ENCODE results near the gene JDP2. TPM values are rescaled to one million over a fixed set of nuclear protein-coding genes. Genes with fewer than 3 reads are reported as not detected.

The JDP2 gene
- total RNA-seq, 2 experiments from 2014 or later = 2.1 TPM

DNA sequence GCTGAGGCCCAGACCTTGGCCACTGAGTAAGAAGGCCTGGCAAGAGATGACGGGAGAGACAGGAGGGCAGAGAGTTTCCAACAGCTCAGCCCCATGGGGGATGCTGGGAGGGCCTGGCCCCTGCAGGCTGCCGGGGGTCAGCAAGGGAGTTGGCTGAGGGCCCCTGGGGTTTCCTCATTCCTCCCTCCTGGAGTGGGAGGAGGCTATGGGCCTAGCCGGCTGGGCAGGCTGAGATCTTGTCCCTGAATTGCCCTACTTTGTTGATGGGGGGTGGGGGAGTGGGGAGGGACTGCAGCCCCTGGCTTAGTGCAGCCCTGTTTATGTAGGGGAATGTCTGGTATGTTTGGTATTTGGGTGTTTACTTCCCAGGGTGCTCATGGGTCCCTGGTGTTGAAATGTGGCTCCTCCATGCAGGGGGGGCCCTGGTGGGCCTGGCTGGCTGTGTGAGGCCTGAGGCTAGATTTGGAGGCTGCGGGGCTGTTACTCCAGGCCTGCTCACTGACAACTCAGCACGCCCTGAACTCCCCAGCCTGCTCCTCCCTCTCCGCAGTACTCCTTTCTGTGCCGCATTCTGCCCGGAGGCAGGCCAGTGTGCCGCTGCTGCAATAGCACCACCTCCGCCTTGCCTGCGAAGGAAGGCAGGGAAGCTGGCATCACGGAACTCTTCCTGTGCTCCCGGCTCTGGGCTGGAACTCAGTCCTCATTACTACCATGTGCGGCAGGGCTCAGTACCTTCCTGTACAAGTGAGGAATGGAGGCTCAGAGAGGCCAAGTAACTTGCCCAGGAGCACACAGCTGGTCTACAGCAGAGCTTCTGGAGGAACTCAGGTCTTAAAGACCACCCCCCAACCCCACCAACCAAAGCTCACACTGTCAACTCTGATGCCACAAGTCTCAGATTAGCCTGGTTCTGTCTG, 25.3 kb downstream of the JDP2 start:
- no peak overlapping the region for H3K4me3 Mint-ChIP-seq
- no peak for DNase-seq
- peaks cover 3% of the 10 kb centered on the region for H3K4me1 Mint-ChIP-seq
- H3K36me3 Mint-ChIP-seq = no peaks in the 10 kb centered on the region
- no peaks in the 10 kb centered on the region for H3K9me3 Mint-ChIP-seq
- H3K27ac Mint-ChIP-seq = no peak overlapping the region
- H3K27me3 Mint-ChIP-seq = no peaks in the 10 kb centered on the region

DNA sequence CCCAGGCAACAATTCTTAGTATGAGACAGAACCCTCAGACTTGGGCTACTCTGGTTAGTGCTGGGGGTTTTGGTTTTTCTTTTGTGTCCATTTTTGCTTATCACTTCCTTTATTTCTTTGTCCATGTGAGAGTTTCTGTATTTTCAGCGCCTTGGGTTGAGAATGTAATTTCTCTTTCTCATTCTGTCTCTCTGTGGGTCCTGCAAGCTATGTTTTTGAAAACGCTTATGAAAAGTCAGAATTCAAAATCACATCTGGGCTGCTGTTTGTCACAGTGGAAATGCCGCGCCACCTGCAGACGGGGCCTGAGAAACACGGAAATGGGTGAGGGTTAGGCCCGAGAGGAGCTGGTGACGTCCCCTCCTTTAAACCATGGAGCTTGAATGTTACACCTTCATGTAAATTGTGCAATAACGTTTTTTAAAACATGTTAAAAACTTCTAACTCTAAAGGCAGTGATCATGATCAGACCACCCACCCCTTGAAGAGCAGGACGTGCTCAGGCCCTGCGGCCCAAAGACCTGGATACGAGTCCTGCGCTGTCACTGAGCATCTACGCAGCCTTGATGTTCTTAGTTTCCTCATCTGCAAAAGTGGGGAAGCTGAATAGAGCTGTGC, 26.1 kb downstream of the JDP2 start:
- DNase-seq = no peak
- Mint-ChIP-seq H3K36me3 (no peaks in the 10 kb centered on the region), H3K9me3 (no peaks in the 10 kb centered on the region), H3K4me1 (peaks cover 4% of the 10 kb centered on the region), H3K27ac (no peak overlapping the region), H3K4me3 (no peak overlapping the region), H3K27me3 (no peaks in the 10 kb centered on the region)

DNA sequence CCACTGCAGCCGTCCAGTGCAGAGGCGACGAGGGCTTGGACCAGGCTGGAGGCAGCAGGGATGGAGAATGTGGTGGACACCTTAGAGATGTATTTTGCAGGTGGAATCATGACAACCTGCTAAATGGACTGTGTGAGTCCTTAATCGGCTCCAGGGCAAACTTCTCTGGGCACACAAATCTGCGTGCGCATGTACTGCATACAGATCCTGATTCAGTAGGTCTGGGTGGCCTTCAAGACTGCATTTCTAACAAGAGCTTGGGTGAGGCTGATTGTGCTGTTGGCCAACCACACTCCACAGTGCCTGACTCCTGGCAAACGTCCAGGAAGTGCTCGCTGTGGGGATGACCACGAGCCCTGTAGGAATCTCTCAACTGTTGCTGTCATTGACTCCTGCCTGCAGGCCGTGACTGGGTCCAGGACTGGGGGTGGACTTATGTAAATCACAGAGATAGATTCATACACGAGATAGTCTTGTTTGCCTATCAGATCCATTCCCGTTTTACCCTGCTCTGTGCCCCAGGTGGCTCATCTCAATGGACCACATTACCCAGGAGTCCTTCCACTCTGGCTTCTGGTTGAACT, 27.2 kb downstream of the JDP2 start:
- DNase-seq = no peak
- Mint-ChIP-seq H3K4me3 (no peak overlapping the region), H3K9me3 (no peaks in the 10 kb centered on the region), H3K27me3 (no peaks in the 10 kb centered on the region), H3K36me3 (no peaks in the 10 kb centered on the region), H3K4me1 (peaks cover 5% of the 10 kb centered on the region), H3K27ac (no peak overlapping the region)

DNA sequence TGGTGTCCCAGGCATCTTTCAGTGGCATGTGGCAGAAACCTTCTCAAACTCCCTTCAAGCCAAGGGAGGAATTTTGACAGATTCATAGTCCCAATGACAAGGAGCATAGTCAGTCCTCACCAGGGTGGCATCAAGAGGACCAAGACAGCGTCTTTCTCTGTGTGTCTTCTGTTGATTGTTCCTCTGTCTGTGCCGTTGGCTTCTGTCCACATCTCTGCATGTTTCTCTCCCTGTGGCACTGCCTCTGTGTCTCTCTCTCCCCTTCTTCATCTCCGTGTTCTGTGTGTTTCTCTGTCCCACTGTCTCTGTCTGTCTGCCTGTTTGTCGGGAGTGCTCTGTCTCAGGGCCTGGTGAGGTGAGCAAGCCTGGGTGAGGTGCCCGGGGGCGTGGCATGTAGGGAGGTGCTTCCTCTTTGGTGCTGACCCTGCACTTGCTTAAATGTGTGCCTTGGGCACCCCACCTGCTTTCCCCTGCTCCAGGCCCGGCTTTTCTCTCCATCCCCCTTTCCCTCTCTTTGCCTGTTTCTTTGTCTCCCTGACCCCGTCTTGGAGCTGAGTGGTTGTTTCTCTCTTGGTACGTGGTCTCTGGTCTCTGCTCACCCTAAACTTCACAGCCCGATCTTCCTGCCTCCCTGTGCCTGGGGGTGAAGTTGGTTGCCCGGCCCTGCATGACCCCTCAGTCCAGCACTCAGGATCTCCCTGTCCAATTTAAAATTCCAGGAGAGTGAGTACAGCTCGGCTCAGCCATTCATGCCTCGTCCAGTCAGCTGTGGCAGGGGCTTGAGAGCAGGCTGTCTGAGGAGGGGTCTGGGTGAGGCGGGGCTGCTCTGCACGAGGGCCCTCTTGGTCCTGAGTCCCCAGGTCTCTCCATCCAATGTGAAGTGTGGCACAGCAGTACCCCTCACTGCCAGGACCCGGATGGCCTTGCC, 28.5 kb downstream of the JDP2 start:
- no peaks in the 10 kb centered on the region for H3K36me3 Mint-ChIP-seq
- no peak for DNase-seq
- no peak overlapping the region for H3K4me3 Mint-ChIP-seq
- H3K27ac Mint-ChIP-seq = no peak overlapping the region
- no peaks in the 10 kb centered on the region for H3K9me3 Mint-ChIP-seq
- H3K4me1 Mint-ChIP-seq = peaks cover 5% of the 10 kb centered on the region
- H3K27me3 Mint-ChIP-seq = no peaks in the 10 kb centered on the region

DNA sequence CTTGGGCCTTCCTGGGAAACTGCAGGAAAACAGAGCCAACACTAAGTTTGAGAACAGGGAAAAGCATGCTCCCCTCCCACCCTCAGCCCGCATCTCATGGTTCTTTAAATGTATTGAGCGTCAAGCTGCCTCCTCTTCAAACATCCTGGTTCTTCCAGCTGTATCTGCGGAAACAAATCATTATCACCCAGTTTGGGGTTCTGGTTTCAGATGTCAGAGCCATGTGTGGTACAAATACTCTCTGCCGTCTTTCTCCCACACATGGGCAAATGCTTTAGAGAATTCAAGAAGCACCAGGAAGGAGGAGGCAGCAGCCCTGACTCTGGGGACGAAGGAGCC, 29.1 kb downstream of the JDP2 start:
- Mint-ChIP-seq H3K4me3 (no peak overlapping the region), H3K4me1 (peaks cover 5% of the 10 kb centered on the region), H3K9me3 (no peaks in the 10 kb centered on the region), H3K36me3 (no peaks in the 10 kb centered on the region), H3K27ac (no peak overlapping the region), H3K27me3 (no peaks in the 10 kb centered on the region)
- DNase-seq = no peak

DNA sequence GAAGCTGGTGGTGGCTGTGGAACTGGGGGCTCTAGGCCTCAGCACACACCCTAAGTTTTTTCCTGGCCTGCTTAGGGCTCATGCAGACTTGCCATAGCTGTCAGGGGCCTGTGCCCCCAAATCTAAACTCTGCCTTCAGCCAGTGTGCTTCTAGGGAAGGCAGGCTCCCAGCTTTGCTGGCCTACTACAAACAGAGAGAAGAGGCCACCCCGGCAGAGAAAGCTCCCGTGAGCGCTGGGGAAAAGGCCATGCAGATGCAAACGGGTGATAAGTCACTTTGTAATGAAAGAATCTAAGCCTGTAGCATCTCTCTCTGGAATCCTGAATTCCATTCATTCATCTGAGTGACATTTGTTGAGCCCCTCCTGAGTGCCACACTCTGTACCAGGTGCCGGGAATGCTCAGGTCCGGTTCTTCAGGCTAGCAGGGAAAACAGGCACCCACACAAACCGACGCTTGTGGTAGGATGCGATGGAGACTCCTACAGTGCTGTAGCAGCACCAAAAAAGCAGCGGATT, 29.9 kb downstream of the JDP2 start:
- no peaks in the 10 kb centered on the region for H3K9me3 Mint-ChIP-seq
- H3K4me3 Mint-ChIP-seq = no peak overlapping the region
- peaks cover 5% of the 10 kb centered on the region for H3K4me1 Mint-ChIP-seq
- no peak overlapping the region for H3K27ac Mint-ChIP-seq
- no peak for DNase-seq
- H3K27me3 Mint-ChIP-seq = no peaks in the 10 kb centered on the region
- H3K36me3 Mint-ChIP-seq = no peaks in the 10 kb centered on the region

DNA sequence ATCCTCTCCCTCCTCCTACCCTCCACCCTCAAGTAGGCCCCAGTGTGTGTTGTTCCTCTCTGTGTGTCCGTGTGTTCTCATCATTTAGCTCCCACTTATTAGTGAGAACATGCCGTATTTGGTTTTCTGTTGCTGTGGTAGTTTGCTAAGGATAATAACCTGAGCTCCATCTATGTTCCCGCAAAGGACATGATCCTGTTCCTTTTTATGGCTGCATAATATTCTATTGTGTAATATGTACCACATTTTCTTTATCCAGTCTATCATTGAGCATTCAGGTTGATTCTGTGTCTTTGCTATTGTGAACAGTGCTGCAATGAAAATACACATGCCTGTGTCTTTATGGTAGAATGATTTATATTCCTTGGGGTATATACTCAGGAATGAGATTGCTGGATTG, 30.5 kb downstream of the JDP2 start:
- Mint-ChIP-seq H3K9me3 (no peaks in the 10 kb centered on the region), H3K36me3 (no peaks in the 10 kb centered on the region), H3K27ac (no peak overlapping the region), H3K27me3 (no peaks in the 10 kb centered on the region), H3K4me3 (no peak overlapping the region), H3K4me1 (peaks cover 5% of the 10 kb centered on the region)
- no peak for DNase-seq

DNA sequence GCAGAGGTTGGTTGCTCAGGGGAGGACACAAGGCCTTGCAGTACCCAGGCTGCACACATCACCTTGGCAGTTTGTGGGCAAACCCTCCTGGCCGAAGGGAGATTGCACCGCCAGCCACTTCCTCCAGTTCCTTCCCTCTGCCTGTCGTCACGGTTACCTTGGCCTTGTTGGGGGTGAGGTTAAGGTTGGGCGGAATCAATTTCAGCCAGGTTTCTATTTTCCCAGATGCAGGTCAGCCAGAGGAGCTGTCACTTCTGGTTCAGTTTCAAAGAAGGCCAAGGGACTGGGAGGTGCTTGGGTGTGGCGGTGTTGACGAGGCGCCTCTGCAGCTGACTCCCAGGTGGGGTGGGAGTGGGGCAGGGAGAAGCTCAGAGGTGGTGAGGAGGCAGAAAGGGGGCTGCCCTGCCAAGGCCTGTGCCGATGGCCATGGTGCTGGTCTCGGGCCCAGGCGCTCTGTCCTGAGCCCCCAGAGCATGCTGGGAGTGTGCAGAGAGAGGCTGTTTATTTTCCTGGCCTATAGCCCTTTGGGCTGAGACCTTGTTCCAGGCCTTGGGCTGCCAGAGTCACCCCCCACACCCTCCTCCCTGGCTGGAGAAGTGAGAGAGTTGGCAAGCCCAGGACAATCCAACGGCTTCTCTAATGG, 31.4 kb downstream of the JDP2 start:
- H3K27me3 Mint-ChIP-seq = no peaks in the 10 kb centered on the region
- peaks cover 2% of the 10 kb centered on the region for H3K4me1 Mint-ChIP-seq
- no peak for DNase-seq

DNA sequence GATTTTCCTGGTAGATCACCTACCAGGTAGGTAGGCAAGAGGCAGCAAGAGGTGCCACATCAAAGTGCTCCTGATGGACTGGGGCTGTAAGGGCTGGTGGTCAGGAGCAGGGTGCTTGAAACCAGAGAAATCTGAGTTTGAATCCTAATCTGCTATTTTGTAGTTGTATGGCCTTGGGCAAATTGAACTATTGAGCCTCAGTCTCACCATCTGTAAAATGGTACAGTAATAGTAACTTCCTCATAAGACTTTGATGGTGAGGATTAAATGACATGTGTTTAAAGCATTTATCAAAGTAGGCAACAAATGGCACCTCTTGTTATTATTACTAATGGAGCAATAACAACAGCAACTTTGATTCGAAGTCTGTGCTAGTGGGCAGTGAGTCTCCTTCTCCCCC, 32.0 kb downstream of the JDP2 start:
- Mint-ChIP-seq H3K9me3 (no peaks in the 10 kb centered on the region), H3K4me1 (peaks cover 2% of the 10 kb centered on the region), H3K4me3 (no peak overlapping the region), H3K27me3 (no peaks in the 10 kb centered on the region), H3K27ac (no peak overlapping the region), H3K36me3 (no peaks in the 10 kb centered on the region)
- DNase-seq = no peak

More for the DNA sequence above, 31.4 kb downstream of the JDP2 start:
- no peaks in the 10 kb centered on the region for H3K36me3 Mint-ChIP-seq
- H3K9me3 Mint-ChIP-seq = no peaks in the 10 kb centered on the region
- no peak overlapping the region for H3K27ac Mint-ChIP-seq
- no peak overlapping the region for H3K4me3 Mint-ChIP-seq

DNA sequence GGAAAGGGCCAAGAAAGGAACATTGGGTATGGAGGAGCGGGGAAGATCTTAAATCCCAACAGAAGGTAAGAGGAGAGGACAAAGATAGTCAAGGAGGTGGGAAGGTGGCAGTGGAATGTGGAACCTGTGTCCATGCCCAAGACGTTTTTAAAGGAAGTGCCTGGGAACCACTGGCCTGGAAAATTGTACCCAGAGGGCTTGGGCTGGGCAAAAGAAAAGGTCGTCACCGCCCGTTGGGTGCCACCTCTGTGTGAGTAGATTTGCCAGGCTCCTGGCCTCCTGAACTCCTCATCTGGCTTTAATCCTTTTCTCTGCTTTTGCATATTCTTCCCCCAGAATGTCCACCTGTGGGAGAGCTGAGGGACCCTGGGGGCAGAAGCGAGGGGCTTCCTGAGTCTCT, 32.6 kb downstream of the JDP2 start:
- Mint-ChIP-seq H3K4me1 (peaks cover 2% of the 10 kb centered on the region), H3K4me3 (no peak overlapping the region), H3K9me3 (no peaks in the 10 kb centered on the region), H3K27me3 (no peaks in the 10 kb centered on the region), H3K36me3 (no peaks in the 10 kb centered on the region), H3K27ac (no peak overlapping the region)
- DNase-seq = no peak

DNA sequence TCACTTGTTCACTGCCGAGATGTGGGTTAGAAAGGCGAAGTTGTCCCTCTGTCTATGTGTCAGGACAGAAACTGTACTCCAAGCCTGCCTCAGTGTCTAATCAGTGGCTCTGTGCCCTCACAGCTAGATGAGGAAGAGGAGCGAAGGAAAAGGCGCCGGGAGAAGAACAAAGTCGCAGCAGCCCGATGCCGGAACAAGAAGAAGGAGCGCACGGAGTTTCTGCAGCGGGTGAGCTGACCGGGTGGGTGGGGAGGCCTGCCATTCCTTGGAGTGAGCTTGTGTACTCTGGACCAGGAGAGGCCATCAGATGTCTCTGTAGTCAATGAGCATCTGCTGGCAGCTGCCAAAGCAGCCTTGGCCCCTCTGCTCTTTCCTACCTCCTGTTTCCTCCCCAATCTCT, 33.5 kb downstream of the JDP2 start:
- H3K27me3 Mint-ChIP-seq = no peaks in the 10 kb centered on the region
- no peak for DNase-seq
- H3K4me3 Mint-ChIP-seq = no peak overlapping the region
- no peaks in the 10 kb centered on the region for H3K36me3 Mint-ChIP-seq
- H3K4me1 Mint-ChIP-seq = peaks cover 2% of the 10 kb centered on the region
- H3K27ac Mint-ChIP-seq = no peak overlapping the region
- H3K9me3 Mint-ChIP-seq = no peaks in the 10 kb centered on the region

DNA sequence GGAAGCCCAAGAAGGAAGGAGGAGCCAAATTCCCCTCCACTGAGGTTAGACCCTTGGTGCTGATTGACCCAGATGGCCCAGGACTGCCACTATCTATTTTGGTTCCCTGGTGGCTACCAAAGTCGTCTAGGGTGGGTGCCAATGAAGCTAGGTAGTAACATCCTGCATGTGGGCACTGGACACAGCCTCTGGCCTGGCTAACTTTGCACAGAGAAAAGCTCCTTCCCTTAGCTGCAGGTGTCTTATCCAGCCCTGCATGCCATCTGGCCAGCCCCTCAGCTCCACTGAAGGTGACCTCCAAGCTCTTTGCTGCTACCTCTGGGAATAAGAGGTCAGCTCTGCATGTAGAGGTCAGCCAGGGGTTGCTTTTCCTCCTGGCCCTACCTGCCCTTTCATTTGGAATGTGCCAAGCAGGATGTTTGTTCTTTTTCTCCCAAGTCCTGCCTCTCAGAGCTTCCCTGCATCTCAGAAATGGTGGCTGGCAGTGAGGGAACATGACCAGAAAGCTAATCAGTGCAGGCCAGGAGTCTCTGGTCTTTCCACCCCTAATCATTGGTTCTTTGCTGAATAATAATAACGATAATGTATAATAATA, 34.0 kb downstream of the JDP2 start:
- Mint-ChIP-seq H3K27ac (no peak overlapping the region), H3K4me3 (no peak overlapping the region)
- no peak for DNase-seq

DNA sequence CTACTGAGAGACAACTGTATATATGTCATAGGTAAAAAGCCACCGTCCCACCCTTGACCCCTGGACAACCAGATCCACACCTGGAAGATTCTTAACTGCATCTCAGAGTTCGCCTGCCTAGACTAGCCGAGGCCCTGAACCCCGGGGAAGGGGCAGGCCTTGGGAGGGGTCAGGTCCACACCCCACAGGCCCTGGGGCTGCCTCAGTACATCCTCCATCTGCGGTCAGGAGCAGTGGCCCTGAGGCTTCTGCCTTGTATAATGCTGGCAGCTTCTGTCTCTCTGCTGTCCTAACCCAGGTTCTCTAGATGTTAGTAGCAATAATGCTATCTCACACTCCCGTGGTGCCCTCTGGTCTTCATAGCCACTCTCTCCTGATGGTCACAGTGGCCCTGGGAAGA, 36.8 kb downstream of the JDP2 start:
- H3K27me3 Mint-ChIP-seq = no peaks in the 10 kb centered on the region
- no peak for DNase-seq
- H3K27ac Mint-ChIP-seq = no peak overlapping the region
- no peaks in the 10 kb centered on the region for H3K36me3 Mint-ChIP-seq
- H3K4me1 Mint-ChIP-seq = no peaks in the 10 kb centered on the region
- H3K9me3 Mint-ChIP-seq = no peaks in the 10 kb centered on the region
- H3K4me3 Mint-ChIP-seq = no peak overlapping the region

More for the DNA sequence above, 34.0 kb downstream of the JDP2 start:
- H3K9me3 Mint-ChIP-seq = no peaks in the 10 kb centered on the region
- H3K36me3 Mint-ChIP-seq = no peaks in the 10 kb centered on the region
- peaks cover 2% of the 10 kb centered on the region for H3K4me1 Mint-ChIP-seq
- H3K27me3 Mint-ChIP-seq = no peaks in the 10 kb centered on the region

DNA sequence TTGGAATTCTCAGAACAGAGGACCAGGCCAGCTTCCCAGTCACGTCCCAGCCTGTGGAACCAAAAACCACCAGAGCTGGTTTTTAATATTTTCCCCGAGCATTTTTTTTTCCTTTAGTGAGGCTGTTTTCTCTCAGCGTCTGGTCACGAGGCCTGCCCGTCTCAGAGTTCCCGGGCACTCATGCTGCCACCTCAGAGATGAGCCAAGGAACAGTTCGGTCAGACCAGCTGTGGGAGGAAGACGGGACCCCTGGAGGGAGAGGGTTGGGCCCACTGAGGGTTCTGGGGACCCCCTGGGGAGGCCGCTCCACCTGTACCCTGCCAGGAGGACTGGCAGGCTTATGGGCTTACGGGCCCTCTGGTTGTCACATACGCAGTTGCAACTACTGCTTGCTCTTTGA, 39.9 kb downstream of the JDP2 start:
- H3K27me3 Mint-ChIP-seq = no peaks in the 10 kb centered on the region
- H3K4me3 Mint-ChIP-seq = no peak overlapping the region
- no peak overlapping the region for H3K27ac Mint-ChIP-seq
- no peaks in the 10 kb centered on the region for H3K9me3 Mint-ChIP-seq
- H3K36me3 Mint-ChIP-seq = no peaks in the 10 kb centered on the region
- DNase-seq = no peak
- H3K4me1 Mint-ChIP-seq = no peaks in the 10 kb centered on the region

Data from activated naive CD8-positive, alpha-beta T cell treated with anti-CD3 and anti-CD28 coated beads for 36 hours (primary cell).